ENCODE data around the gene ZNF19.

GRCh38 chr16:71537643-71538042 is 48.5 kb upstream of the ZNF19 start:
- no peak for TF ChIP-seq CTCF (IDR thresholded peaks at IDR 0.05)
- no peak for TF ChIP-seq POLR2A (IDR thresholded peaks at IDR 0.05)

Data from vagina (tissue), 2 donors.